Mesodermal cell (in vitro differentiated cells): Measurements from ENCODE around the gene GET3.

Experiments
- H3K27ac ChIP-seq: 2 replicates; pipeline ENCODE4 v1.7.0; 2013; ENCODE audit warnings: mild to moderate bottlenecking, low read depth, low read length, moderate library complexity; ENCODE audit not compliant: severe bottlenecking
- H3K36me3 ChIP-seq: 2 replicates; pipeline ENCODE4 v1.7.1; 2013; ENCODE audit warnings: mild to moderate bottlenecking, low read length, moderate library complexity; ENCODE audit not compliant: control insufficient read depth, insufficient read depth
- H3K4me1 ChIP-seq: one replicate; pipeline ENCODE4 v1.7.1; 2013; ENCODE audit warnings: mild to moderate bottlenecking, low read length; ENCODE audit not compliant: insufficient read depth, control insufficient read depth, poor library complexity, severe bottlenecking
- H3K4me3 ChIP-seq: 2 replicates; pipeline ENCODE4 v1.7.0; 2013; ENCODE audit warnings: low read length, control low read depth, mild to moderate bottlenecking; ENCODE audit not compliant: insufficient read depth, poor library complexity, severe bottlenecking; ENCODE audit errors: extremely low read depth
- H3K9me3 ChIP-seq: 2 replicates; pipeline ENCODE4 v1.7.1; 2013; ENCODE audit warnings: mild to moderate bottlenecking, low read length, moderate library complexity; ENCODE audit not compliant: control insufficient read depth
- WGBS, 2 experiments: methylation state at CpG; one replicate each; pipeline ENCODE4 v1.1.5; 2013; ENCODE audit warnings: missing lambda C conversion rate in 2 of 2; ENCODE audit not compliant: insufficient coverage in 2 of 2; 5-methylcytosine and 5-hydroxymethylcytosine counted together

GET3 gene

DNA sequence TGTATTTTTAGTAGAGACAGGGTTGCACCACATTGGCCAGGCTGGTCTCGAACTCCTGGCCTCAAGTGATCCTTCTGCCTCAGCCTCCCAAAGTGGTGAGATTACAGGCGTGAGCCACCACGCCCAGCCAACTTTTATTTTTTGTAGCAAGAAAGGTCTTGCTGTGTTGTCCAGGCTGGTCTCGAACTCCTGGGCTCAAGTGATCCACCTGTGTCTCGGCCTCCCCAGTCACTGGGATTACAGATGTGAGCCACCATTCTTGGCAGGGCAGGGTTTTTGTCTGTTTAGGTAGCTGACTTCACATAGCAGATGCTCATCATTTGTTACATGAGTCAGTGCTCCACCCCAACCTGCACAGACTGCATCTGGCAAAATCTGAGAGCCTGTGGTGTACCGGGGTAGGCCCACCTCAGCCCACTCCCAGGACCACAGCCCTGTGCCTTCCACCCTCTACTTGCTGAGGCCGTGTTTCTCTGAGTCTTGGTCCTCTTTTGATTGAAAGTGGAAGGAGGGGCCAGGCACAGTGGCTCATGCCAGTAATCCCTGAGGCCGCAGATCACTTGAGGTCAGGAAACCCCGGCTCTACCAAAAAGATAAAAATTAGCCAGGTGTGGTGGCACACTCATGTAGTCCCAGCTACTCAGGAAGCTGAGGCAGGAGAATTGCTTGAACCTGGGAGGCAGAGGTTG lies 9.4 kb upstream of the GET3 start:
- no peak overlapping the region for H3K4me3 ChIP-seq
- H3K36me3 ChIP-seq: peaks cover 50% of the 10 kb centered on the region
- H3K9me3 ChIP-seq: no peaks in the 10 kb centered on the region
- H3K27ac ChIP-seq: no peak overlapping the region
- 90 to 94% methylated on average over 7 to 9 of the region's 9 CpGs for WGBS, 2 experiments
- peaks cover 4% of the 10 kb centered on the region for H3K4me1 ChIP-seq

DNA sequence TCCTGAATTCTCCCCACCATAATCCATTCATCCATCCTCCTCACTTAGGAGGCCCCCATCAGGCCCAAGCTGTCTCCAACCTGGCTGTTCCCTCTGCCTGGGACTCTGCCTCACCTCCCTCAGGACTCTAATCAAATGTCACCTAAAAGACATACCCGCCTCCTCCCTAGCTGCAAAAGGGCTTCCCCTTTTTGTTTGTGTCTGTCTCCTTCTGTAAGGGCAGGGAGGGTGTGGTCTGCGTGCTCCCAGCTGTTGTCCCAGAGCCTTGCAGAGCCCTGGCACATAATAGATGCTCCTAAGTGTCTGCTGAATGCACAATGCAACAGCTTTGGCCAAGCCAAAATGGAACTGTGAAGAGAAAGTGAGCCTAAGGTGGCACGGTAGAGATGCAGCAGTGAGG lies 7.2 kb upstream of the GET3 start:
- Histone ChIP-seq H3K4me3 (no peak overlapping the region), H3K27ac (no peak overlapping the region), H3K9me3 (no peaks in the 10 kb centered on the region), H3K36me3 (peaks cover 53% of the 10 kb centered on the region), H3K4me1 (peaks cover 8% of the 10 kb centered on the region)
- WGBS, 2 experiments: 100% methylated on average over 1 to 2 of the region's 3 CpGs

DNA sequence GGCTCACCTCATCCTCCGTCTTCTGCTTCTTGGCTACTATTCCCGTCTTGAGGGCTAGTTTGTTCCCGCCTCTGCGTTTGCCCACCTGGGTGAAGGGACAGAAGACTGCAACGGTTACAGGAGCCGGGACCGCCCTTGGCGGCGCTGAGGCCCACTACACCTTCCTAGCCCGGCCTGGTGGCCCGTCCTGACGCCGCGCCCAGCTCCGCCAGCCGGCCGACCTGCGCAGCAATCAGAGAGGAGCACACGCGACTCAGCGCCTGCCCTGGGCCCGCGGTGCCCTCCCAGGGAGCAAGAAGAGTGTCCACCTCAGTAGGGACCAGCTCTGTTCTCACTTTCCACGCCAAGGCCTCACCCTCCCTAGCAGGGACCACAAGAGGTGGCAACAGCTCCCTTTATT lies 6.0 kb upstream of the GET3 start:
- 97% methylated on average over 10 to 23 of the region's 24 CpGs for WGBS, 2 experiments
- peaks cover 8% of the 10 kb centered on the region for H3K4me1 ChIP-seq
- H3K9me3 ChIP-seq: no peaks in the 10 kb centered on the region
- H3K36me3 ChIP-seq: peaks cover 53% of the 10 kb centered on the region
- H3K27ac ChIP-seq: no peak overlapping the region
- H3K4me3 ChIP-seq: no peak overlapping the region

DNA sequence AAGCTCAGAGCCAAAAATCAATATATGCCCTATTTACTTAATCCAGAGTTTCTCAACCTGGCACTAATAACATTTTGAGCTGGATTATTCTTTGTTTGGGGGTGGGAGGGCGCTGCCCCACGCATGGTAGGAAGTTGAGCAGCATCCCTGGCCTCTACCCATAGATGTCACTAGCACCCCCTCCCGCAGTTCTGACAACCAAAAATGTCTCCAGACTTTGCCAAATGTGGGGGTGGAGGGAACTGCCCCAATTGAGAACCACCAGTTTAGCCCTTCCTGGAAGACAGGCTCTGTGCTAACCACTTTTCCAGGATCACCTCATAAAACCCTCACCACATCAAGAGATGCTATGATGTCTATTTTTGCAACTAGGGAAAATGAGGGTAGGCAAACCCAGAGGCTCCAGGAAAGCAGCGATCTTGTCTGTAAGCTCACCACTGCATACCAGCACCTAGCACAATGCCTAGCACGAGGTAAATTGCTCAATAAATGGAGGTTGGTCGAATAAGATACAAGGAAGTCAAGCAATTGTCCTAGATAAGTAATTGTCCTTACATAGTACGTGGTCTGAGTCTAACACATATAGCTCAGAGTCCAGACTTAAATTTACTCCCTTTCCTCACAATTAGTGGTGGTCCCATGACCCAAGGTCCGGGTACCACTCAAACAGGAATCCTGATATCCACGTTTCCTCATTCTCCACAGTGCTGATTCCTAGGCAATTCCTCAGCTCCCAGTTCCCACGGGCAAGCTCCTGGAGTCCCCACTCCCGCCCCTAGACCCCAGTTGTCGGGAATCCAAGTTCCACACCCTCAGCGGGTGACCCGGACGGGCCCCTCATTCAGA lies 3.7 kb upstream of the GET3 start:
- H3K9me3 ChIP-seq: no peaks in the 10 kb centered on the region
- peaks cover 45% of the 10 kb centered on the region for H3K36me3 ChIP-seq
- H3K27ac ChIP-seq: peak overlapping the region; percentile 86
- WGBS, 2 experiments: 0 to 2% methylated on average over 9 of the region's 15 CpGs
- peaks cover 15% of the 10 kb centered on the region for H3K4me1 ChIP-seq
- H3K4me3 ChIP-seq: peak overlapping the region; percentile 100

DNA sequence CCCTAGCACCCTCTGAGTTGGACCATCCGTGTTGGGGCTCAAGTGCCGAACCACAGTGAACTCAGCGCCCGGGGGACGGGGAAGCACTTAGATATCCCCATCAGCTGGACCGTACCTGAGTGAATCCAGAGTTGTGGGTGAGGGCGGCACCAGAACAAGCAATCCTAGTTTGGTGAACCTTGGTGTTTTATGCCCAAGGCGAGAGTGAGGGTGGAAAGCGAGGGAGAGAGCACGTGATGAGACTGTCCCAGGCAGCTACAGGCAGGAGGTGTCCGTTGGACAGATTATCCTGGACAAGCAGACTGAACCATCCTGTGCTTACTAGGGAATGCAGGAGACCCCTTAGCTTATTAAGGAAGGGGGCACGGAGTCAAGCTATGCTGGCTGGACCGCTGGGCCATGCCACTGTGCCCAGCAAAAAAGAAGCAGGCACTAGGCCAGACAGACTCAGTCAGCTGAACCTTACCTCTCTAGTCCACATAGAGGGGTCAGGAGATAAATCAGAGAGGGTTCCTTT lies 596 bp downstream of the GET3 start:
- Histone ChIP-seq H3K9me3 (no peaks in the 10 kb centered on the region), H3K27ac (peak overlapping the region; percentile 99), H3K4me3 (peak overlapping the region; percentile 86), H3K4me1 (peaks cover 12% of the 10 kb centered on the region), H3K36me3 (peaks cover 38% of the 10 kb centered on the region)
- 20 to 21% methylated on average over 13 of the region's 13 CpGs for WGBS, 2 experiments

DNA sequence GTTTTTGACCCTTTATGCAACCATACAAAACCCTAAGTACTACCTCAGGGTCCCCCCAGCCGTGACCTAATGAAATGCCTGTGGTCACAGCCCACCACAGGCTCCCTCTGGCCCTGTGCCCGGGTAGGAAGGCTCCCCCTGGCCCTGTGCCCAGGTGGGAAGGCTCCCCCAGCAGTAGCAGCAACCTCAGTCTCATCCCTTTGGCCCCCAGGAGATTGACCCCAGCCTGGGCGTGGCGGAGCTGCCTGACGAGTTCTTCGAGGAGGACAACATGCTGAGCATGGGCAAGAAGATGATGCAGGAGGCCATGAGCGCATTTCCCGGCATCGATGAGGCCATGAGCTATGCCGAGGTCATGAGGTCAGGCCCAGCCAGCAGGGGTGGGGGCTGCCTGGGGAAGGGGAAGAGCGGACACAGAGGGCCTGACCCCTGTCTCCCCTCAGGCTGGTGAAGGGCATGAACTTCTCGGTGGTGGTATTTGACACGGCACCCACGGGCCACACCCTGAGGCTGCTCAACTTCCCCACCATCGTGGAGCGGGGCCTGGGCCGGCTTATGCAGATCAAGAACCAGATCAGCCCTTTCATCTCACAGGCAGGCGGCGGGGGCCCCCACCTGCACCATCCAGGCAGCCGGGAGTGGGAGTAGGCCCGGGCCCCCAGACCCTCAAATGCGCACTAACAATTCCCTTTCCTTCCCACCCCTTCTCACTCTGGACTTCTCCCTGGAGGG lies 8.0 kb downstream of the GET3 start:
- H3K9me3 ChIP-seq: peaks cover 4% of the 10 kb centered on the region
- H3K27ac ChIP-seq: no peak overlapping the region
- H3K36me3 ChIP-seq: peaks cover 72% of the 10 kb centered on the region
- 95 to 97% methylated on average over 14 to 16 of the region's 22 CpGs for WGBS, 2 experiments
- H3K4me3 ChIP-seq: no peak overlapping the region
- no peaks in the 10 kb centered on the region for H3K4me1 ChIP-seq

DNA sequence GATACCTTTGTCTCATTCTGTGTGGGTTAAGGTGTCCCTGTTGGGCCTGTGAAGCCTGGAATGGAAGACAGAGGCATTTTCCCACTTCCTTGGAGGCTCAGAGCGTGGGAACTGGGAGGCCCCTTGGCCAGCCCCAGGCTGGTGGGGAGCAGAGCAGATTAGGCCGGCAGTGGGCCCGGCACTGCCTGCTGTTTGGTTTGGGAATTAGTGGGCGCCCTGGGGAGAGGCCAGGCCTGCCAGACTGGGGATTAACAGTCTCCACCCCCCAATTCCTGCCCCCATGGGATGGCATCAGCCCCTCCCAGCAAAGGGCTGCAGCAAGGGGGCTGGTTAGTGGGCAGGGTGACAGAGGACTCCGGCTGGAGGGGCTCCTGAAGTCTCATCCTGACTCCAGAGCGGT lies 11.2 kb downstream of the GET3 start:
- Histone ChIP-seq H3K27ac (no peak overlapping the region), H3K4me1 (no peaks in the 10 kb centered on the region), H3K4me3 (no peak overlapping the region), H3K9me3 (peaks cover 4% of the 10 kb centered on the region), H3K36me3 (peaks cover 48% of the 10 kb centered on the region)
- WGBS, 2 experiments: 77 to 79% methylated on average over 2 to 6 of the region's 6 CpGs

DNA sequence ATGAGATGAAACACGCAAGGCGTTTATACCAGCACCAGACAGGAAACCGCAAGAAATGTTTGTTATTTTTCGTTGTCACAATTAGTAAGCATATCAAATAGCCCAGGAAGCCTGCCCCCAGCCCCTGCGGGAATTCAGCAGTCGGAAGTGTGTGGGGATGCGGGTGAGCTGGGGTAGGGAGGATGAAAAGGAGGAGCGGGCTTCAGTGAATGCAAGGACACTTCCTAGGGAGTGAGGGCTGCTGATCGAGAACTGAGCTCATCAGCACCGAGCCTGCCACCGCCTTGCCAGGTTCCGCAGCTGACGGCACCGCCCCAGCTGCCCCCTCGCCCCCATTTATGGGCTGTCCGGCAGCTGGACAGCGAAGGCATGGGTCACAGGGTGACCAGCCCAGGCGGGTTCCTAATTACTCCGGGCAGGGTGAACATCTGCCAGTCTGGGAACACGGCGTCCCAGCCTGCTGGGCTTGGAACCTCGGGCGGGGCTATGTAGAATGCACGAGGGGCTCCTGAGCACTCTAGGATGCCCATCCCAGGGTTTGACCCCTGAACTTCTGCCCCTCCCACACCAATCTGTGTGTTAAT lies 12.7 kb downstream of the GET3 start:
- H3K27ac ChIP-seq: no peak overlapping the region
- H3K9me3 ChIP-seq: peaks cover 4% of the 10 kb centered on the region
- H3K36me3 ChIP-seq: peaks cover 37% of the 10 kb centered on the region
- no peak overlapping the region for H3K4me3 ChIP-seq
- no peaks in the 10 kb centered on the region for H3K4me1 ChIP-seq
- 34 to 49% methylated on average over 19 to 20 of the region's 24 CpGs for WGBS, 2 experiments

DNA sequence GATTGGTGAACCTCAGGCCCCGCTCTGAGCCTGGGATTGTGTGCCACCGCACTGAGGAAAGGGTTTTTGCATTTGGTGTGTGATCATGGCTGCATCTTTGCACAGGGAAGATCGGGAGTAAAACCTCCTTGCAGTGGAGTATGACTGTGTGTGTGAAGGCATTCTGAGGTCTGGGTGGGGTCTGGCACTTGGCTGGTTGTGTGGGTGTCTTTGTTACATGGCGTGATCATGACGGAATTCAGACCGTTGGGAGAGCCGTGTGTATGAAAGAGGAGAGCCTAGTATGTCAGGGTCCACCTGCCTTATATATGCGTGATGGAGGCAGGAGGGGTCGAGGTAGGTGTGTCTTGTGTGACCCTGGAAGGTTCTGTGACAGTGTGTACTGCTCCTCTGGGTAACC lies 13.6 kb downstream of the GET3 start:
- Histone ChIP-seq H3K4me3 (no peak overlapping the region), H3K27ac (no peak overlapping the region), H3K9me3 (peaks cover 4% of the 10 kb centered on the region), H3K4me1 (no peaks in the 10 kb centered on the region), H3K36me3 (peaks cover 28% of the 10 kb centered on the region)
- WGBS, 2 experiments: 84 to 89% methylated on average over 9 of the region's 9 CpGs

DNA sequence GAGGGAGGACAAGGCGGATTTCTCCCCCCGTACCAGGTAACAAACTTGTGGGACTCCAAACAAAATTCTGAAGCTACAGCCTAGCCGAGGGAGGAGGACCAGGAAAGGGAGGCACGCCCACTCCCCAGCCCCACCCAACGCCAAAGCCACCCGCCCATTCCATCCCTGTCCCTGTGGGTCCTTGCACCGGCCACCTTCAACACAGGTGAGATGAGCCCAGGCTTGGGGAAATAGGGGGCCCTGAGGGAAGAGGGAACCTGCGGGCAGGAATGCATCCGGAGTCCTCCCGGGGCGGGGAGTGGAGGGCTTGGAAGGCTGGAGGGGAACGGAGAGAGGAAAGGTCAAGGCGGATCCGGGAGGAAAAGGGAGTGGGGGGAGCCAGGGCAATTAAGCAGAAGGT lies 14.3 kb downstream of the GET3 start, which contains the start of gene BEST2:
Gene BEST2 (plus strand): TSS at position 157 of the 400 bp plus-strand sequence. CDS start 802 bp downstream, outside the sequence.
- Histone ChIP-seq H3K4me3 (no peak within 1 kb of the TSS), H3K27ac (no peak within 1 kb of the TSS), H3K9me3 (peaks cover 4% of the 10 kb centered on the region), H3K4me1 (no peaks in the 10 kb centered on the region), H3K36me3 (peaks cover 20% of the 10 kb centered on the region)
- WGBS, 2 experiments: 4 to 13% methylated on average over 7 to 10 of the region's 14 CpGs
